Right lobe of liver (tissue), 6 donors: ENCODE data around the gene DIP2C. TPM values are rescaled to one million over a fixed set of nuclear protein-coding genes. Genes with fewer than 3 reads are reported as not detected.

Experiments
- ATAC-seq, 4 donors: fragments of 200-7000 bp; cut with Tn5 transposase; one replicate each; pipeline ENCODE4 v1.9.1; 2020; ENCODE audit warnings: mild to moderate bottlenecking in 4 of 4, moderate library complexity in 4 of 4
- DNase-seq, 3 donors: peaks; one replicate each; pipeline ENCODE4 v3.0.0-alpha.2; 2020
- H3K27ac ChIP-seq, 3 donors: fragments of 200-600 bp; one replicate each; pipeline ENCODE4 v1.8.0; 2022
- H3K27me3 ChIP-seq, 2 donors: fragments of 200-600 bp; one replicate each; pipeline ENCODE4 v1.8.0; 2022
- H3K36me3 ChIP-seq, 4 donors: fragments of 200-600 bp; sonication (generic) in 1 of 4; one replicate each; pipeline versions ENCODE4 v1.5.1 to v1.8.0; 2017 to 2022; ENCODE audit warnings: control low read depth in 1 of 4
- H3K4me1 ChIP-seq, 4 donors: fragments of 200-600 bp; sonication (generic) in 1 of 4; one replicate each; pipeline versions ENCODE4 v1.5.1 to v1.8.0; 2017 to 2022; ENCODE audit warnings: control low read depth in 1 of 4
- H3K4me3 ChIP-seq, 3 donors: fragments of 200-600 bp; one replicate each; pipeline ENCODE4 v1.8.0; 2022
- H3K9me3 ChIP-seq, 4 donors: fragments of 200-600 bp; sonication (generic) in 1 of 4; one replicate each; pipeline versions ENCODE4 v1.5.1 to v1.8.0; 2017 to 2022; ENCODE audit warnings: control low read depth in 1 of 4
- CTCF ChIP-seq, 4 donors: fragments of 200-600 bp in 3 of 4; fragments of 450-650 bp in 1 of 4; IDR thresholded peaks; one replicate each; pipeline versions ENCODE4 v1.5.1 to v1.8.0; 2016 to 2022; ENCODE audit warnings: antibody characterized with exemption in 4 of 4, mild to moderate bottlenecking in 2 of 4
- POLR2A ChIP-seq: fragments of 450-650 bp; IDR thresholded peaks from one replicate; pipeline ENCODE4 v1.6.1; 2017; ENCODE audit warnings: antibody characterized with exemption, mild to moderate bottlenecking
- WGBS: methylation state at CpG from one replicate; pipeline ENCODE4 v1.1.6; 2018; ENCODE audit warnings: low coverage, low lambda C conversion rate; ENCODE audit not compliant: insufficient coverage; ENCODE audit errors: missing lambda C conversion rate; 5-methylcytosine and 5-hydroxymethylcytosine counted together
- intact Hi-C, 2 donors: fragments of 100-400 bp; cut with DNase I; formaldehyde crosslinking; loops; one replicate each; pipeline versions ENCODE4 v1.11.2 to v1.14.1; 2022
- total RNA-seq, 6 experiments: library from RNA; depleted of rRNA in 2 of 6; stranded (reverse); fragments of >200 nt in 2 of 6; fragmentation: NEBNext Ultra II Directional in 3 of 6; extraction: Animal tissue kit (Norgen Biotek cat#: 25700) in 3 of 6; gene quantifications; one replicate each; pipeline versions ENCODE4 v1.1.0 to v1.2.4, GENCODE V29; 2016 to 2023
- donor health status: DM: no; HTN: yes; CAD: no.
- donor health status: DM: no; HTN: no; CAD: no.
- donor health status: DM: no; HTN: no; CAD: no.
- donor health status: DM: no; HTN: yes; CAD: no.
- donor health status: DM: no; HTN: yes; CAD: no.

The DIP2C gene
- total RNA-seq, 6 experiments from 2014 or later: 8.0 to 13.5 (median 11.7) TPM

- no peak for TF ChIP-seq POLR2A
- no peak for TF ChIP-seq CTCF (IDR thresholded peaks at IDR 0.05)
- Histone ChIP-seq H3K27me3 (no peaks in the 10 kb centered on the region), H3K4me1 (peaks cover 0 to 12% (median 3%) of the 10 kb centered on the region in 4 donors), H3K9me3 (no peaks in the 10 kb centered on the region), H3K36me3 (no peaks in the 10 kb centered on the region), H3K27ac (no peak overlapping the region), H3K4me3 (no peak overlapping the region)
- no peak for ATAC-seq
- no peak for DNase-seq
- intact Hi-C loops: no loop called here
- WGBS: 97% methylated on average over 16 of the region's 19 CpGs
Measured at GRCh38 chr10:686155-686931, 3.1 kb downstream of the DIP2C start.

- H3K4me1 ChIP-seq: peaks cover 0 to 12% (median 3%) of the 10 kb centered on the region in 4 donors
- H3K27me3 ChIP-seq: no peaks in the 10 kb centered on the region
- ATAC-seq: no peak
- H3K9me3 ChIP-seq: no peaks in the 10 kb centered on the region
- TF ChIP-seq CTCF (IDR thresholded peaks at IDR 0.05) (no peak), POLR2A (no peak)
- WGBS: 65% methylated on average over 5 of the region's 7 CpGs
- intact Hi-C loops: no loop called here
- H3K36me3 ChIP-seq: no peaks in the 10 kb centered on the region
- H3K4me3 ChIP-seq: no peak overlapping the region
- H3K27ac ChIP-seq: no peak overlapping the region
- no peak for DNase-seq
Measured at GRCh38 chr10:685613-686012, 3.9 kb downstream of the DIP2C start.

GRCh38 chr10:683448-684071 is 5.9 kb downstream of the DIP2C start:
- no peak for DNase-seq
- H3K4me3 ChIP-seq: no peak overlapping the region

GRCh38 chr10:682931-683447 is 6.5 kb downstream of the DIP2C start:
- no peak overlapping the region for H3K27ac ChIP-seq
- WGBS: 95% methylated on average over 14 of the region's 14 CpGs
- intact Hi-C loops: no loop called here

More at GRCh38 chr10:683448-684071, 5.9 kb downstream of the DIP2C start:
- no peaks in the 10 kb centered on the region for H3K27me3 ChIP-seq
- H3K27ac ChIP-seq: no peak overlapping the region
- H3K36me3 ChIP-seq: no peaks in the 10 kb centered on the region
- peaks cover 0 to 12% (median 3%) of the 10 kb centered on the region in 4 donors for H3K4me1 ChIP-seq
- TF ChIP-seq CTCF (IDR thresholded peaks at IDR 0.05) (no peak), POLR2A (no peak)
- intact Hi-C loops: no loop called here
- no peak for ATAC-seq
- no peaks in the 10 kb centered on the region for H3K9me3 ChIP-seq
- 84% methylated on average over 10 of the region's 23 CpGs for WGBS

More at GRCh38 chr10:682931-683447, 6.5 kb downstream of the DIP2C start:
- DNase-seq: no peak
- H3K36me3 ChIP-seq: no peaks in the 10 kb centered on the region
- no peak for ATAC-seq
- peaks cover 0 to 10% (median 2%) of the 10 kb centered on the region in 4 donors for H3K4me1 ChIP-seq
- no peak for TF ChIP-seq CTCF (IDR thresholded peaks at IDR 0.05)
- TF ChIP-seq POLR2A: no peak
- no peaks in the 10 kb centered on the region for H3K9me3 ChIP-seq
- no peaks in the 10 kb centered on the region for H3K27me3 ChIP-seq
- H3K4me3 ChIP-seq: no peak overlapping the region
